HFFc6 (cell line): ENCODE data around the gene OCA2. TPM values are rescaled to one million over a fixed set of nuclear protein-coding genes. Genes with fewer than 3 reads are reported as not detected.
"Not testable (repeated sequence)": the region's sequence is repeated elsewhere in the genome, so short reads cannot be mapped to it uniquely, and the experiment has no call there.

Source experiments
- DNase-seq: peaks from one replicate; pipeline ENCODE4 v3.0.0-alpha.2; 2018
- H3K27ac Mint-ChIP-seq: 2 replicates; pipeline ENCODE4 v1.8.0; 2020; ENCODE audit warnings: mild to moderate bottlenecking, mixed read lengths
- H3K27me3 Mint-ChIP-seq: 2 replicates; pipeline ENCODE4 v1.8.0; 2021; ENCODE audit warnings: mild to moderate bottlenecking, moderate library complexity, mixed read lengths; ENCODE audit not compliant: insufficient read depth
- H3K36me3 Mint-ChIP-seq: 2 replicates; pipeline ENCODE4 v1.8.0; 2021; ENCODE audit warnings: low read depth, mixed read lengths
- H3K4me1 Mint-ChIP-seq: 2 replicates; pipeline ENCODE4 v1.8.0; 2020; ENCODE audit warnings: low read depth, mixed read lengths
- H3K4me3 Mint-ChIP-seq: 2 replicates; pipeline ENCODE4 v1.8.0; 2020; ENCODE audit warnings: mild to moderate bottlenecking, moderate library complexity, mixed read lengths
- H3K9me3 Mint-ChIP-seq: 2 replicates; pipeline ENCODE4 v1.8.0; 2020; ENCODE audit warnings: mild to moderate bottlenecking, mixed read lengths
- CTCF ChIP-seq: fragments of 200-600 bp; sonication (generic); IDR thresholded peaks from 2 replicates; pipeline ENCODE4 v1.5.0; 2021; ENCODE audit warnings: antibody characterized with exemption, mild to moderate bottlenecking
- total RNA-seq, 6 experiments: library from RNA; stranded (reverse); fragmentation: NEBNext Ultra II Directional; extraction: Animal tissue kit (Norgen Biotek cat#: 25700); gene quantifications; 2 replicates in 1 of 6; 3 replicates in 5 of 6; pipeline ENCODE4 v1.2.3, GENCODE V29; 2021

Gene OCA2
- total RNA-seq, 6 experiments from 2014 or later: not detected

DNA sequence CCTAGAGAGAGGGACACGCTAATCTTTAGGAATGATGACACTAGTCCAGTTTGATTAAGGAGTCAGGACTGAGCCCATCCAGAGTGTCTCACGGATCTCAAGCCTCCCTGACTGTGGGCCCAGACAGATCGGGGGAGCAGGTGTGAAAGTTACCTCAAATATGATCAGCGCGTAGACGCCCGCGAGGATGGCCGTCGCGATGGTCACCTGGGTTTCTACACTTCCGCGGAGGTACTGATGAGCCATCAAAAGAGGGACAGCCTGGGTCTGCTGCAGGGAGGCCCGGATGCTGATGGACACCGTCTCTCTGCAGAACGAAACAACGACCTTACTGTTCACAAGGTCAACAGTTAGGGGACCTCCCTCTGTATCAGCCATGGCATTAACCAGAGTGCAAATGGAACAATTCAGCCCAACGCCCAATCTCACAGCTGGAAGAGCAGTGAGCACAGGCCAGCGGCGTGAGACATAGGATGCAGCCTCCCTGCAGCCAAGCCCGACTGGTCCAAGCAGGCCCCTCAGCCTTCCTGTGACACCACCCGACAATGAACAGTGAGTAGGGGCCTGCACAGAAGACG, 84.4 kb downstream of the OCA2 start:
- Mint-ChIP-seq H3K27ac (no peak overlapping the region), H3K36me3 (no peaks in the 10 kb centered on the region), H3K9me3 (peaks cover 38% of the 10 kb centered on the region; the same call in 1 of the 2 replicates), H3K27me3 (peaks cover 3% of the 10 kb centered on the region), H3K4me1 (no peaks in the 10 kb centered on the region), H3K4me3 (no peak overlapping the region)
- TF ChIP-seq CTCF: no peak
- no peak for DNase-seq

- peaks cover 40% of the 10 kb centered on the region; the same call in 1 of the 2 replicates for H3K9me3 Mint-ChIP-seq
- no peak overlapping the region for H3K27ac Mint-ChIP-seq
- H3K4me1 Mint-ChIP-seq: no peaks in the 10 kb centered on the region
- H3K36me3 Mint-ChIP-seq: no peaks in the 10 kb centered on the region
- peaks cover 3% of the 10 kb centered on the region for H3K27me3 Mint-ChIP-seq
- H3K4me3 Mint-ChIP-seq: no peak overlapping the region
- TF ChIP-seq CTCF: no peak
- DNase-seq: no peak
Measured at GRCh38 chr15:28013976-28014375, 85.1 kb downstream of the OCA2 start.

- H3K36me3 Mint-ChIP-seq: no peaks in the 10 kb centered on the region
- H3K27ac Mint-ChIP-seq: no peak overlapping the region
- H3K27me3 Mint-ChIP-seq: peaks cover 3% of the 10 kb centered on the region
- peaks cover 38% of the 10 kb centered on the region; the same call in 1 of the 2 replicates for H3K9me3 Mint-ChIP-seq
- H3K4me1 Mint-ChIP-seq: no peaks in the 10 kb centered on the region
- no peak for DNase-seq
- TF ChIP-seq CTCF: no peak
- H3K4me3 Mint-ChIP-seq: no peak overlapping the region
Measured at GRCh38 chr15:28013480-28013879, 85.6 kb downstream of the OCA2 start.

- TF ChIP-seq CTCF: no peak
- Mint-ChIP-seq H3K27ac (no peak overlapping the region), H3K4me1 (no peaks in the 10 kb centered on the region), H3K27me3 (peaks cover 3% of the 10 kb centered on the region; the same call in 1 of the 2 replicates), H3K36me3 (no peaks in the 10 kb centered on the region), H3K9me3 (peaks cover 30% of the 10 kb centered on the region; the same call in 1 of the 2 replicates), H3K4me3 (no peak overlapping the region)
- DNase-seq: no peak
Measured at GRCh38 chr15:28012231-28012630, 86.9 kb downstream of the OCA2 start.

DNA sequence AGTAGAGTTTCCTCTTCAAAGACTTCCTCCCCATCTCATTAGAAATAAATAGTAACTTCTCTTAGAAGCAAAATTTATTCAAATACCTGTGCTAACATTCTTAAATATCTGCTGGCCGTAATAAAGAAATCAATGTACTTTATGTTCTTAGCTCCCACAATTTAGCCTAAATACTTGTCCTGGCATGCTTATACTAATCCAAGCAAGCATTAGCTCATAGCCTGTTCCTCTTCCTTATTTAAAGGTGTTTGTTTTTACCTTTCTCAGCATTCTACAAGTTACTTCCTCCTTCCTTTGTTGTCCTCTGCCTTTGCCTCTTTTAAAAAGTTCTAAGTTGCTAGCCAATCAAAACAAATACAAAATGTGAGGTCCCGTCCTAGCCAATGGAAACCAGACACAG, 90.9 kb downstream of the OCA2 start:
- H3K27me3 Mint-ChIP-seq, H3K4me1 Mint-ChIP-seq, H3K27ac Mint-ChIP-seq, H3K36me3 Mint-ChIP-seq, H3K4me3 Mint-ChIP-seq, DNase-seq: not testable (repeated sequence)
- H3K9me3 Mint-ChIP-seq: peaks cover 28% of the 10 kb centered on the region

GRCh38 chr15:28006116-28006905, 92.8 kb downstream of the OCA2 start:
- Mint-ChIP-seq H3K9me3 (peaks cover 44% of the 10 kb centered on the region), H3K27me3 (peaks cover 2% of the 10 kb centered on the region; the same call in 1 of the 2 replicates), H3K4me1 (no peaks in the 10 kb centered on the region), H3K27ac (no peak overlapping the region), H3K36me3 (peaks cover 6% of the 10 kb centered on the region), H3K4me3 (no peak overlapping the region)
- no peak for DNase-seq
- TF ChIP-seq CTCF: no peak
